Activated T-cell treated with anti-CD3 and anti-CD28 coated beads, Interleukin-2, amount 50 U/mL, for 72 hours (primary cell): ENCODE data around the gene ZNF648. TPM values are rescaled to one million over a fixed set of nuclear protein-coding genes. Genes with fewer than 3 reads are reported as not detected.
"Not testable (repeated sequence)": the region's sequence is repeated elsewhere in the genome, so short reads cannot be mapped to it uniquely, and the experiment has no call there.

Experiments
- ATAC-seq, 2 donors: fragments of 150-1000 bp; cut with Tn5 transposase; replicated peaks in 1 of 2; 2 replicates each; pipeline ENCODE4 v1.10.0; 2021; ENCODE audit warnings: moderate library complexity in 2 of 2, mild to moderate bottlenecking in 1 of 2
- DNase-seq, 2 donors: peaks; one replicate each; pipeline ENCODE4 v3.0.0; 2021 to 2022; ENCODE audit warnings: mixed read lengths in 1 of 2
- H3K27ac Mint-ChIP-seq: one replicate; pipeline ENCODE4 v1.8.0; 2022; ENCODE audit warnings: mild to moderate bottlenecking, moderate library complexity, mixed read lengths
- H3K27me3 Mint-ChIP-seq: one replicate; pipeline ENCODE4 v1.8.0; 2022; ENCODE audit warnings: low read depth, mixed read lengths
- H3K36me3 Mint-ChIP-seq, 2 donors: one replicate each; pipeline ENCODE4 v1.8.0; 2022; ENCODE audit warnings: mixed read lengths in 2 of 2, mild to moderate bottlenecking in 1 of 2; ENCODE audit not compliant: insufficient read depth in 2 of 2
- H3K4me1 Mint-ChIP-seq: one replicate; pipeline ENCODE4 v1.8.0; 2022; ENCODE audit warnings: low read depth, mixed read lengths
- H3K4me3 Mint-ChIP-seq, 2 donors: one replicate each; pipeline ENCODE4 v1.8.0; 2022; ENCODE audit warnings: mild to moderate bottlenecking in 2 of 2, mixed read lengths in 2 of 2, moderate library complexity in 2 of 2
- H3K9me3 Mint-ChIP-seq, 2 donors: one replicate each; pipeline ENCODE4 v1.8.0; 2022; ENCODE audit warnings: mixed read lengths in 2 of 2
- total RNA-seq, 2 donors: library from RNA; stranded (reverse); gene quantifications; one replicate each; pipeline ENCODE4 v1.2.3, GENCODE V29; 2022

Gene ZNF648, protein sequence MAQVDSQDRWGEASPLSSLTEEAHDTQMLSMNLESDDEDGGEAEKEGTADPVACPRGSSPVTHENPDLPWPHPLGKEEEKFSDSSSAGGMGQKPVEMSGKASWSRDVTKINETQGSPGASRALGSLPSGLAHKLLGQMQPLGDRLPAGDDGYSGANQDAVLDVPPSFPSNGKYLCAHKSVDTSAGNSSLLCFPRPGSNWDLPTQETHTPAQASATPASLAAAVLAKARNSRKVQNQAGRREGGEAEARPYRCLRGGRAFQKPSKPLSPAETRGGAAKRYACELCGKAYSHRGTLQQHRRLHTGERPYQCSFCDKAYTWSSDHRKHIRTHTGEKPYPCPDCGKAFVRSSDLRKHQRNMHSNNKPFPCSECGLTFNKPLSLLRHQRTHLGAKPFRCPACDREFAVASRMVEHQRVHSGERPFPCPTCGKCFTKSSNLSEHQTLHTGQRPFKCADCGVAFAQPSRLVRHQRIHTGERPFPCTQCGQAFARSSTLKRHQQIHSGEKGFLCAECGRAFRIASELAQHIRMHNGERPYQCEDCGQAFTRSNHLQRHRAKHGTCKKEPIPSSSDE
- total RNA-seq, result under 1 TPM in 1 of 2 donors, not detected in 1; 0.07 TPM

DNA sequence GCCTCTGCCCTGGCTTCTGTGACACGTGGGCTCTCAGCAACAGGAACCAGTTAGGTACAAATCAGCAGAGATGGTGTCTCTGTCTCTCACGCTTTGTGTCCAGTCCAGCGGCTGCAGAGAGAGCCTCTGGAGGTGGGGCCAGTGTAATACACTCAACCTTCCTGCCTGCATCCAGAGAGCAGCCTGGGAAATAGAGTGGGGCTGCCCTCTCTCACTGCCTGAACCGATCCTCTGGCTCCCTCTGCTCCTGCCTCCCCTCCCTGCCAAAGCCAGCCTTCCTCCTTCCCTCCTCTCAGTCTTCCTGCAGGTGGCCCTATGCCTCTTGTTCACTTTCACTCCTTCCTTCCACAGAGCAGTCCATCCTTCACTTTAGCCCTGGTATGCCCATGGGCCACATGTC, at the start of gene ZNF648:
Gene ZNF648 (minus strand): TSS at position 119 of the 400 bp plus-strand sequence. CDS start 3,702 bp downstream, outside the sequence.
- H3K4me1 Mint-ChIP-seq, result peaks cover under 1% of the 10 kb centered on the region
- no peak within 1 kb of the TSS for H3K27ac Mint-ChIP-seq
- H3K36me3 Mint-ChIP-seq, result no peaks in the 10 kb centered on the region
- no peak for ATAC-seq
- H3K4me3 Mint-ChIP-seq, result no peak within 1 kb of the TSS
- H3K27me3 Mint-ChIP-seq, result peaks cover 54% of the 10 kb centered on the region
- no peaks in the 10 kb centered on the region for H3K9me3 Mint-ChIP-seq
- no peak for DNase-seq

DNA sequence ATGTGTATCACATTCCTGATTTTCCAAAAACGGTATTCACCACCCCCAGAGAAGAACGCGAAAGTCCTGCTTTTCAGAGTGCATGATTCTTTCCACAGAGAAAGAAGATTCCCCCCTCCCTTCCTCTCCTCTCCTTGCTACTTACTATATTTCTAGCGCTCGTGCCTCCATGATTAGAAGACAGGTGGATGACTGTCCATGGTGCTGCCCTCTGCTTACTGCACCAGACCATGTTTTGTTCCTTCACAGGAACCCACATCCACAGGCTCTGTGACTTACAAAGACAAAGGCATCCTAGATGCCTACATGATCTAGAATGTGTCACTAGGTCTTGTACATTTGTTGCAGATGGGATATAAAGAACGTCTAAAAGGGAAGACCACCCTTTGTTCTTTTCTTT, 49.1 kb upstream of the ZNF648 start:
- no peak overlapping the region for H3K27ac Mint-ChIP-seq
- peaks cover 5% of the 10 kb centered on the region for H3K4me1 Mint-ChIP-seq
- ATAC-seq (no peak), DNase-seq (no peak)
- peaks cover 2 to 3% of the 10 kb centered on the region in 2 donors for H3K9me3 Mint-ChIP-seq
- peaks cover 0 to 6% of the 10 kb centered on the region in 2 donors for H3K36me3 Mint-ChIP-seq
- H3K4me3 Mint-ChIP-seq, result no peak overlapping the region
- H3K27me3 Mint-ChIP-seq, result peaks cover 15% of the 10 kb centered on the region

DNA sequence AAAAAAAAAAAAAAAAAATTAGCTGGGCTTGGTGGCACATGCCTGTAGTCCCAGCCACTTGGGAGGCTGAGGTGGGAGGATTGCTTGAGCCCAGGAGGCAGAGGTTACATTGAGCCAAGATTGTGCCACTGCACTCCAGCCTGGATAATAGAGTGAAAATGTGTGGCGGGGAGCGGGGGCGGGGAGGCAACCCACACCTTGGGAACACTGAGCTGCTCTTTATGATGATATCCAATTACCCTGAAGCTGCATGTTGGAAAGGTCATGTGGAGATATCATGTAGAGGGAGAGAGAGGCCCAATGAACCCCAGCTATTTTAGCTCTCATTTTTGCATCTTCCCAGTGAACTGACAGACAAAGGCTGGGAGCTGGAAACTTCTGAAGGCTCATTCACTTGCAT, 48.3 kb upstream of the ZNF648 start:
- Mint-ChIP-seq H3K27me3 (peaks cover 21% of the 10 kb centered on the region), H3K4me3 (no peak overlapping the region), H3K4me1 (peaks cover 5% of the 10 kb centered on the region), H3K36me3 (peaks cover 1 to 6% of the 10 kb centered on the region in 2 donors), H3K9me3 (peaks cover 2 to 3% of the 10 kb centered on the region in 2 donors), H3K27ac (no peak overlapping the region)
- ATAC-seq, result no peak
- no peak for DNase-seq

DNA sequence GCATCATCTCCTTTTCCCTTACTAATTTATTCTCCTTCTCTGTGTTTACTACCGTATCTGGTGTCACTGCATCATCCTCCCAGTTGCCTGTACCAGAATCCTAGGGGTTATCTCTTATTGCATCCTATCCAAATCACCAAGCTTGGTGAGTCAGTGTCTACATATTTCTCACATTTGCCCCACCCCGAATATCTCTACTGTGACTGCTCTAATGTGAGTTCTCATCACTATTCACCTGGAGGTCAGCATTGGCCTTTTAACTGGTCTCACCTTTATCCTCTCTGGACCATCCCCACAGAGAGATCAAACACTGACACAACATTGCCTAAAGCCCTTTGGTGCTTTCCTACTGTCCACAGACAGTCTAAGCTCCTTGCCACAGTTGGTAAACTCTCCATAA, 45.7 kb upstream of the ZNF648 start:
- Mint-ChIP-seq H3K27me3 (peaks cover 19% of the 10 kb centered on the region), H3K4me1 (no peaks in the 10 kb centered on the region), H3K36me3 (peaks cover 2 to 6% of the 10 kb centered on the region in 2 donors), H3K4me3 (no peak overlapping the region), H3K27ac (no peak overlapping the region), H3K9me3 (peaks cover 2 to 3% of the 10 kb centered on the region in 2 donors)
- no peak for ATAC-seq
- no peak for DNase-seq

DNA sequence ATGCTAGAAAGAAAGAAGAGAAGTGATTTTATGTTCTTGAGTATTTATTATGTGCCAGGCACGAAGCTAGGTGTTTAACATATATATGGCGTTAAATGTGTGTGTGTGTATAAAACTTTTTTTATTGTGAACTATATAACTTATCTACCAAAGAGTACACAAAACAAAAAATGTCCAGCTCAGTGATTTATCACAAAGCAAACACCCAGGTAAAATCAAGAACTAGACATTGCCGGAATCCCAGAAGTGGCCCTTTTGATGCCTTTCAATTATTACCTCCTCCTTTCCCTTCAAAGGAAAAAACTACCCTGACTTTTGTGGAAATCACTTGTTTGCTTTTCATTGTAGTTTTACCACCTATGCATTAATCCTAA, 40.5 kb upstream of the ZNF648 start:
- Mint-ChIP-seq H3K4me3 (no peak overlapping the region), H3K4me1 (no peaks in the 10 kb centered on the region), H3K27me3 (peaks cover 10% of the 10 kb centered on the region), H3K27ac (no peak overlapping the region), H3K9me3 (peaks cover 0 to 2% of the 10 kb centered on the region in 2 donors), H3K36me3 (peaks cover 0 to 2% of the 10 kb centered on the region in 2 donors)
- ATAC-seq, result no peak
- no peak for DNase-seq

DNA sequence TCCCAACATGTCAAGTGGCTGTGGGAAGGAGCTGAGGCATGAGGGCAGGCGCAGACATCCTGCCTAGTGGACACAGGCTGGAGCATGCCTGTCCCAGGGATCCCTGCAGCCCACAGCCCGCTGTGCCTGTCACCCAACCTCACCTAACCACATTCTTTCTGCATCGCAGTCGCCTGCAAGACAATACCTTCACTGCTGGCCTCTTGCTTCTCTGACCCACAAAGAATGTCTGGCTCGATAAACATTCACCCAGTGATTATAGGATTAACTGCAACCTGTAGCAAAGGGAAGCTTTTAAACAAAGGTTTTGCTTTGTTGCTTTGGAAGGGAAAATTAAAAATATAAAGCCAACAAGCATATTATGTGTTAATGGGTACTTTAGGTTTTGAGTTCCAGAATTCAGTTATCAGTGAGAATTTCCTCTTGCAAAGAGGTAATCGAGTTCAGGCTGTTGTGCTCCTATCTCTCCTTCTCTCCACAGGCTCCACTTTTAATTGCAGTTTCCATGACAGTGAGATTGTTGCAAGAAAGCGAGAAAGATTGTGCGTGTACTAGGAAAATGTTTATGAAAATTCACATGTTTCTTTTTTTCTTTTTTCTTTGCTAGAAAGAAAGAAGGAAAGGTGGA, 40.0 kb upstream of the ZNF648 start:
- peaks cover 8% of the 10 kb centered on the region for H3K27me3 Mint-ChIP-seq
- DNase-seq (no peak), ATAC-seq (no peak)
- H3K27ac Mint-ChIP-seq, result no peak overlapping the region
- H3K9me3 Mint-ChIP-seq, result peaks cover 0 to 2% of the 10 kb centered on the region in 2 donors
- no peaks in the 10 kb centered on the region for H3K4me1 Mint-ChIP-seq
- no peak overlapping the region for H3K4me3 Mint-ChIP-seq
- H3K36me3 Mint-ChIP-seq, result peaks cover 0 to 2% of the 10 kb centered on the region in 2 donors

DNA sequence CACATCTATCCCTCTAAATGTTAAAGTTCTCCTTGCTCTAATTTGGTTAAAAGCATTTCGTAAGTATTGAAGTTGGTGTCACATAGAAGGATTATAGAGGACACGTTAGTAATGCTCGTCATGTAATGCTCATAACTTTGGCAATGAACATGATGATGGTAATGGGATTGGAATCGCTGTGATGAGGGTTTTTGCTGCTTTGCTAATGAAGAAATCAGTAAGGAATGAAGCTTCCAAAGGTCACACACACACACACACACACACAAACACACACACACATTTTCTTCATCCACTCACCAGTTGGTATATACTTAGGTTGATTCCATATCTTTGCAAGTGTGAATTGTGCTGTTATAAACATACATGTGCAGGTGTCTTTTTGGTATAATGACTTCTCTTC, 36.8 kb upstream of the ZNF648 start:
- ATAC-seq (no peak), DNase-seq (no peak)
- Mint-ChIP-seq H3K9me3 (peaks cover 0 to 2% of the 10 kb centered on the region in 2 donors), H3K4me3 (no peak overlapping the region), H3K27ac (no peak overlapping the region), H3K27me3 (peaks cover 6% of the 10 kb centered on the region), H3K4me1 (no peaks in the 10 kb centered on the region), H3K36me3 (no peaks in the 10 kb centered on the region)

DNA sequence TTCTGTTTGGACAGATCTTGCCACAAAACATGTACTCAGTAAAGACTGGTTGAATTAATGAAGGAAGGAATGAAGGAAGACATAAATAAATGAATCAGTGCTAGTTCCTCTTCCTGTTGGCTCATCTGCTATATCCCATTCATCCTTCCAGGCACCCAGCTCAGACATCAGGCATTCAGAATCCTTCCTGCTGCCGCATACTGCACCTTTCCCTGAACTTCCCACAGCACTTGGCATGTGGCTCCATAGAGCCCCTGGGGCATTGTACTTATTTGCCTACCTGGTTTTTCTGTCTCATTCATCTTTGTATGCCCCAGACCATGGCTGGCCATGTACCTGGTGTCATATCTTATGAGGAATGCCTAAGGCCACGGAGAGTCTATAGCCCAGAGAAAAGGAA, 34.4 kb upstream of the ZNF648 start:
- H3K4me1 Mint-ChIP-seq, result no peaks in the 10 kb centered on the region
- H3K4me3 Mint-ChIP-seq, result no peak overlapping the region
- peaks cover 0 to 2% of the 10 kb centered on the region in 2 donors for H3K9me3 Mint-ChIP-seq
- no peak overlapping the region for H3K27ac Mint-ChIP-seq
- DNase-seq (no peak), ATAC-seq (no peak)
- peaks cover 6% of the 10 kb centered on the region for H3K27me3 Mint-ChIP-seq
- no peaks in the 10 kb centered on the region for H3K36me3 Mint-ChIP-seq

DNA sequence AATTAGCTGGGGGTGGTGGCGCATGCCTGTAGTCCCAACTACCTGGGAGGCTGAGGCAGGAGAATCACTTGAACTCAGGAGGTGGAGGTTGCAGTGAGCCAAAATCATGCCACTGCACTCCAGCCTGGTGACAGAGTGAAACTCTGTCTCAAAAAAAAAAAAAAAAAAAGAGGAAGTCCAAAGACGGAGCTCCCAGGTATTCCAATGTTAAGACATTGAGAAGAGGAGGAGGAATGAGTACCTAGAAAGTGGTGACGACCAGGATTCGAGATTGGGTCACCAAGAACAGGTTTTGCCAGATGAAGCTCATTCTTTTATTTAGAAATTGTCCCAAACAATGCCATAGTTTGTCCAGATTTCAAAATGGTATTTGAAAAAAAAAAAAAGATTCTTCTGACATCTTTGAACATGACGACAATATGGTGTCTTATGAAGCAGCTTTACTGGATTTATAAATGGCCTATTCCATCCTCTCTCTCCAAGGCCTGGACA, 33.0 kb upstream of the ZNF648 start:
- not testable (repeated sequence) for H3K36me3 Mint-ChIP-seq, H3K4me1 Mint-ChIP-seq, H3K9me3 Mint-ChIP-seq, ATAC-seq, H3K27ac Mint-ChIP-seq, H3K27me3 Mint-ChIP-seq, H3K4me3 Mint-ChIP-seq, DNase-seq

DNA sequence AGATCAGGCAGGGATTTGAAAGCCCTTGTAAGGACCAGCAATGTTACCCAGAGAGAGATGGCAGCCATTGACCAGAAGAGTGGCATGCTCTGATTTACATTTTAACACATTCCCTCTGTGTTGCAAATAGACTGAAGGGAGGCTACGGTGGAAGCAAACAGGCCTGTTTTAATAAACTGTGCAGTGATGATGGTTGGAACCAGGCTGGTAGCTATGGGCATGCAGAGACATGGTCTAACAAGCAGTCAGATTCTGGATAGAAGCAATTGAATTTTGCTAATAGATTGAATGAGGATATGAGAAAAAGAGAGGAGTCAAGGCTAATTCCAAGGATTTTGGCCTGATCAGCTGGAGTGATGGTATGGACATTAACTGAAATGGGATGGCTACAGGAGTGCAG, 32.3 kb upstream of the ZNF648 start:
- no peaks in the 10 kb centered on the region for H3K4me1 Mint-ChIP-seq
- DNase-seq (no peak), ATAC-seq (no peak)
- H3K27me3 Mint-ChIP-seq, result peaks cover 6% of the 10 kb centered on the region
- no peaks in the 10 kb centered on the region for H3K9me3 Mint-ChIP-seq
- no peak overlapping the region for H3K4me3 Mint-ChIP-seq
- H3K36me3 Mint-ChIP-seq, result no peaks in the 10 kb centered on the region
- H3K27ac Mint-ChIP-seq, result no peak overlapping the region

DNA sequence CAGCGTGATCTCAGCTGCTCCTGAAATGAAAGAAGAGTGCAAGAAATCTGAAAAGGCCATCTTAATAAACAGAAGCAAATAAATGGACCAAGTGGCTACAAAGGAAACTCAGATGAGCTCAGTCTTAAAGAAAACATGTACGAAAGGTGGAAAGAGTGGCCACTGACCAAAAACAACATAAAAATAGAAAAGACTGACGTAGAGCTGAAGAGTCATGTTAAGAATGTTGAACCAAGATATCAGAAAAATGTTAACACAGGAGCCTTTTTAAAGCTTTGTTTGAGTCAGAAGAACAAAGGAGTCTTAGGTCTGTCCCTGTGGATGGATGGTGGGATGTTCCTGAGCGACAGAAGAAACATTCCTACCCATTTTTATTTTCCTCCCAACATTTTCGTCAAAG, 30.8 kb upstream of the ZNF648 start:
- H3K27ac Mint-ChIP-seq, result no peak overlapping the region
- no peak for DNase-seq

DNA sequence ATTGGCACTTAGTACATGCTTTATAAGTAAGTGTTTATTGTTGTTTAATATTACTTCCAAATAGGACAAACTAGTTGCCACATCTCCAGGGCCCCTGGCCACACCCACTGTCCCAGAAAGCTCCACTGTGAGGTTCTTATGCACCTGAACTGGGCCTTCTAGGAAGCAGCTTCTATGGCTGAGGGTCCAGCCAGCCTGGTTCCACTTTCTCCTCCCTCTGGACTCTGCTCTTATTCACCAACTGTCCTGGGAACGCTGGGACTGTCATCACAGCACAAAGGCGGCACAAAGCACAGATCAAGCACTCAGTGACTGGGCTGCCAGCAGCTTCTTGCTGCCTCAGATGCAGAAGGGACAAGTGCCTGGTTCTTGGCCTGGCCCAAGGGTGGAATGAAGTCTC, 29.6 kb upstream of the ZNF648 start:
- no peak for DNase-seq
- Mint-ChIP-seq H3K27ac (no peak overlapping the region), H3K36me3 (no peaks in the 10 kb centered on the region), H3K9me3 (no peaks in the 10 kb centered on the region), H3K27me3 (peaks cover 6% of the 10 kb centered on the region), H3K4me1 (peaks cover 22% of the 10 kb centered on the region), H3K4me3 (no peak overlapping the region)
- no peak for ATAC-seq

More for the DNA sequence above, 30.8 kb upstream of the ZNF648 start:
- H3K27me3 Mint-ChIP-seq, result peaks cover 6% of the 10 kb centered on the region
- no peak for ATAC-seq
- peaks cover 12% of the 10 kb centered on the region for H3K4me1 Mint-ChIP-seq
- H3K4me3 Mint-ChIP-seq, result no peak overlapping the region
- H3K9me3 Mint-ChIP-seq, result no peaks in the 10 kb centered on the region
- no peaks in the 10 kb centered on the region for H3K36me3 Mint-ChIP-seq

DNA sequence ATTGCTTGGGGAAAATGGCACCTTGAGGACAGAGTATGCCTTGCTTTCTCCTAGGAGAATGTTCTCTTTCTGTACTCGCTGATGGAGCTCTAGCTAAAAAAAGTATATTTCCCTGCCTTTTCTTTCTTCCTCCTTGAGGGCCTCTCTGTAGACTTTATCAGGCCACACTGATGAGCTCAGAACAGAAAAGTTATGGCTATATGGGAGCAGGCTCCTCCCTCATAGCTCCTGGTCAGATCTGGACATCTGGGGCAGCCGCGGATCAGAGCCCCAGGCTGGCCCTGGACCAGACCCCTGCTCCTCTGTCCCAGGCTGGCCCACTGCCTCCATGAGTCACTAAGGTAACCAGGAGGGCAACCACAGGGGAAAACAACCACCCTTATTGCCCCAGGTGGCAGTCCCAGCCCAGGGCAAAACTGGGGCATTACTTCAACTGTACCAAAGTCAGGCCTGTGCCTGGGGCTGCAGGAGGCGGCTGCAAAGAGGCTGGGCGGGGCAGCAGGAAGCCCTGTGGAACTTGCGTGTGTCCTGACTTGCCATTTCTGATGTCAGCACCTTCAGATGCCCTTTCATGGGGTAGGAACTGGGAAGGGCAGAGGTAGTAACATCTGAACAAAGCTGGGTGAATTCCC, 26.3 kb upstream of the ZNF648 start:
- no peak overlapping the region for H3K27ac Mint-ChIP-seq
- no peaks in the 10 kb centered on the region for H3K9me3 Mint-ChIP-seq
- ATAC-seq, result peak in 1 of 2 donors; percentile 14
- no peak for DNase-seq
- H3K4me1 Mint-ChIP-seq, result peaks cover 34% of the 10 kb centered on the region
- H3K36me3 Mint-ChIP-seq, result no peaks in the 10 kb centered on the region
- H3K4me3 Mint-ChIP-seq, result no peak overlapping the region
- no peaks in the 10 kb centered on the region for H3K27me3 Mint-ChIP-seq
